Measurements from ENCODE around the gene PLCXD3.

GRCh38 chr5:41559184-41559583 is 48.8 kb upstream of the PLCXD3 start:
- TF ChIP-seq CTCF (IDR thresholded peaks at IDR 0.05) (no peak), POLR2A (IDR thresholded peaks at IDR 0.05) (no peak)
